Measurements from ENCODE around the gene INAFM2. TPM values are rescaled to one million over a fixed set of nuclear protein-coding genes. Genes with fewer than 3 reads are reported as not detected.

Gene INAFM2
- total and polyA plus RNA-seq, 4 experiments from 2014 or later = 0.08 to 7.5 (median 5.0) TPM

- Mint-ChIP-seq H3K9me3 (no peaks in the 10 kb centered on the region), H3K27me3 (no peaks in the 10 kb centered on the region), H3K36me3 (peaks cover 0 to 4% of the 10 kb centered on the region in 2 donors), H3K4me1 (peaks cover 13 to 41% (median 19%) of the 10 kb centered on the region in 4 donors), H3K4me3 (no peak overlapping the region), H3K27ac (no peak overlapping the region)
- Histone ChIP-seq H3K36me3 (ENCODE audit: insufficient read depth, low read length) (no peaks in the 10 kb centered on the region), H3K27ac (ENCODE audit: low read depth, low read length) (no peak overlapping the region), H3K27me3 (ENCODE audit: insufficient read depth, low read length) (no peaks in the 10 kb centered on the region), H3K4me3 (ENCODE audit: low read length in 2 of 2) (no peak overlapping the region), H3K4me1 (ENCODE audit: insufficient read depth, low read length) (peaks cover 24% of the 10 kb centered on the region), H3K9me3 (ENCODE audit: control insufficient read depth in 1 of 2, low read length in 2 of 2) (no peaks in the 10 kb centered on the region)
- CTCF ChIA-PET (ENCODE audit: partially characterized antibody) = interaction anchor here (1.1 kb wide), 1 partner anchor 11 kb away, joined by 3 read pairs; no protein-coding TSS in a partner anchor
- intact Hi-C loops (cut with micrococcal nuclease) = no loop called here
- DNase-seq = no peak
- POLR2A ChIA-PET (ENCODE audit: partially characterized antibody) = interaction anchor here (1.0 kb wide), 1 partner anchor 55 kb away, joined by 3 read pairs; no protein-coding TSS in a partner anchor
These were observed 40.8 kb downstream of the INAFM2 start for GRCh38 chr15:40364251-40364650.

GRCh38 chr15:40365016-40365415, 41.5 kb downstream of the INAFM2 start:
- intact Hi-C loops (cut with micrococcal nuclease) = loop anchor here (5.0 kb wide), 2 partner anchors 42 to 202 kb away; partner anchors contain the start of genes CCDC32, IVD and RPUSD2
- H3K27me3 Mint-ChIP-seq = no peaks in the 10 kb centered on the region
- H3K36me3 Mint-ChIP-seq = peaks cover 0 to 4% of the 10 kb centered on the region in 2 donors
- no peaks in the 10 kb centered on the region for H3K9me3 Mint-ChIP-seq
- Histone ChIP-seq H3K27me3 (ENCODE audit: insufficient read depth, low read length) (no peaks in the 10 kb centered on the region), H3K27ac (ENCODE audit: low read depth, low read length) (no peak overlapping the region), H3K4me1 (ENCODE audit: insufficient read depth, low read length) (peaks cover 24% of the 10 kb centered on the region), H3K4me3 (ENCODE audit: low read length in 2 of 2) (no peak overlapping the region), H3K9me3 (ENCODE audit: control insufficient read depth in 1 of 2, low read length in 2 of 2) (no peaks in the 10 kb centered on the region), H3K36me3 (ENCODE audit: insufficient read depth, low read length) (no peaks in the 10 kb centered on the region)
- ChIA-PET CTCF (ENCODE audit: partially characterized antibody) (interaction anchor here (1.0 to 4.3 kb wide), 6 partner anchors 10 to 57 kb away, joined by 3 to 26 read pairs (median 4); no protein-coding TSS in a partner anchor), POLR2A (ENCODE audit: partially characterized antibody) (no interaction called here)
- no peak for DNase-seq
- peak overlapping the region in 1 of 8 donors; percentile 51 for H3K4me3 Mint-ChIP-seq
- no peak overlapping the region for H3K27ac Mint-ChIP-seq
- peaks cover 13 to 35% (median 19%) of the 10 kb centered on the region in 4 donors for H3K4me1 Mint-ChIP-seq

GRCh38 chr15:40365624-40366456, 42.3 kb downstream of the INAFM2 start:
- intact Hi-C loops (cut with micrococcal nuclease) = loop anchor here (5.0 kb wide), 2 partner anchors 41 to 201 kb away; partner anchors contain the start of genes CCDC32, IVD and RPUSD2
- Mint-ChIP-seq H3K4me1 (peaks cover 13 to 35% (median 19%) of the 10 kb centered on the region in 4 donors), H3K4me3 (peak overlapping the region in 4 of 8 donors; percentile 13 to 66 (median 55)), H3K36me3 (peaks cover 0 to 4% of the 10 kb centered on the region in 2 donors), H3K9me3 (no peaks in the 10 kb centered on the region), H3K27ac (peak overlapping the region in 2 of 7 donors; percentile 12 to 43), H3K27me3 (no peaks in the 10 kb centered on the region)
- H3K4me3 ChIP-seq (ENCODE audit: low read length in 2 of 2) = no peak overlapping the region
- ChIA-PET CTCF (ENCODE audit: partially characterized antibody) (interaction anchor here (1.0 to 4.3 kb wide), 8 partner anchors 21 to 87 kb away, joined by 3 to 26 read pairs (median 4); no protein-coding TSS in a partner anchor), POLR2A (ENCODE audit: partially characterized antibody) (interaction anchor here (0.9 to 2.7 kb wide), 3 partner anchors 8 to 40 kb away, joined by 3 to 12 read pairs (median 4); partner anchors contain the start of gene IVD)
- no peaks in the 10 kb centered on the region for H3K27me3 ChIP-seq (ENCODE audit: insufficient read depth, low read length)
- no peaks in the 10 kb centered on the region for H3K9me3 ChIP-seq (ENCODE audit: control insufficient read depth in 1 of 2, low read length in 2 of 2)
- H3K36me3 ChIP-seq (ENCODE audit: insufficient read depth, low read length) = no peaks in the 10 kb centered on the region
- H3K4me1 ChIP-seq (ENCODE audit: insufficient read depth, low read length) = peaks cover 24% of the 10 kb centered on the region
- H3K27ac ChIP-seq (ENCODE audit: low read depth, low read length) = no peak overlapping the region
- no peak for DNase-seq

- H3K4me3 Mint-ChIP-seq = peak overlapping the region; percentile 80 to 88 (median 85)
These were observed 43.2 kb downstream of the INAFM2 start for GRCh38 chr15:40366457-40367370.

GRCh38 chr15:40367371-40367685, 43.8 kb downstream of the INAFM2 start:
- Histone ChIP-seq H3K36me3 (ENCODE audit: insufficient read depth, low read length) (no peaks in the 10 kb centered on the region), H3K27ac (ENCODE audit: low read depth, low read length) (peak overlapping the region; percentile 34), H3K4me1 (ENCODE audit: insufficient read depth, low read length) (peaks cover 24% of the 10 kb centered on the region), H3K4me3 (ENCODE audit: low read length in 2 of 2) (peak overlapping the region in 1 of 2 donors; percentile 45), H3K9me3 (ENCODE audit: control insufficient read depth in 1 of 2, low read length in 2 of 2) (no peaks in the 10 kb centered on the region), H3K27me3 (ENCODE audit: insufficient read depth, low read length) (no peaks in the 10 kb centered on the region)
- no peaks in the 10 kb centered on the region for H3K9me3 Mint-ChIP-seq
- H3K36me3 Mint-ChIP-seq = peaks cover 0 to 4% of the 10 kb centered on the region in 2 donors
- H3K27ac Mint-ChIP-seq = peak overlapping the region; percentile 79 to 90 (median 86)
- POLR2A ChIA-PET (ENCODE audit: partially characterized antibody) = interaction anchor here (0.9 to 2.8 kb wide), 10 partner anchors 10 to 73 kb away, joined by 3 to 13 read pairs (median 4); partner anchors contain the start of genes BAHD1, IVD, KNSTRN and PLCB2
- intact Hi-C loops (cut with micrococcal nuclease) = loop anchor here (5.0 kb wide), 2 partner anchors 40 to 200 kb away; partner anchors contain the start of genes CCDC32, IVD and RPUSD2
- no peak for DNase-seq
- no peaks in the 10 kb centered on the region for H3K27me3 Mint-ChIP-seq
- CTCF ChIA-PET (ENCODE audit: partially characterized antibody) = interaction anchor here (0.7 to 5.7 kb wide), 13 partner anchors 10 to 55 kb away, joined by 3 to 48 read pairs (median 5); partner anchors contain the start of genes CCDC9B, DISP2 and KNSTRN
- peaks cover 12 to 32% (median 19%) of the 10 kb centered on the region in 4 donors for H3K4me1 Mint-ChIP-seq
- H3K4me3 Mint-ChIP-seq = peak overlapping the region; percentile 80 to 88 (median 85)

More at GRCh38 chr15:40366457-40367370, 43.2 kb downstream of the INAFM2 start:
- no peak overlapping the region for H3K27ac ChIP-seq (ENCODE audit: low read depth, low read length)
- no peak for DNase-seq
- H3K4me1 ChIP-seq (ENCODE audit: insufficient read depth, low read length) = peaks cover 24% of the 10 kb centered on the region
- peak overlapping the region in 1 of 2 donors; percentile 45 for H3K4me3 ChIP-seq (ENCODE audit: low read length in 2 of 2)
- CTCF ChIA-PET (ENCODE audit: partially characterized antibody) = interaction anchor here (0.7 to 5.7 kb wide), 15 partner anchors 10 to 88 kb away, joined by 3 to 48 read pairs (median 5); partner anchors contain the start of genes CCDC9B, DISP2 and KNSTRN
- no peaks in the 10 kb centered on the region for H3K9me3 ChIP-seq (ENCODE audit: control insufficient read depth in 1 of 2, low read length in 2 of 2)
- H3K27me3 Mint-ChIP-seq = no peaks in the 10 kb centered on the region
- no peaks in the 10 kb centered on the region for H3K9me3 Mint-ChIP-seq
- H3K36me3 Mint-ChIP-seq = peaks cover 0 to 4% of the 10 kb centered on the region in 2 donors
- no peaks in the 10 kb centered on the region for H3K27me3 ChIP-seq (ENCODE audit: insufficient read depth, low read length)
- intact Hi-C loops (cut with micrococcal nuclease) = loop anchor here (5.0 kb wide), 2 partner anchors 41 to 201 kb away; partner anchors contain the start of genes CCDC32, IVD and RPUSD2
- H3K27ac Mint-ChIP-seq = peak overlapping the region in 4 of 7 donors; percentile 43 to 88 (median 82)
- POLR2A ChIA-PET (ENCODE audit: partially characterized antibody) = interaction anchor here (0.9 to 2.8 kb wide), 10 partner anchors 9 to 74 kb away, joined by 3 to 13 read pairs (median 4); partner anchors contain the start of genes BAHD1, IVD, KNSTRN and PLCB2
- H3K4me1 Mint-ChIP-seq = peaks cover 13 to 35% (median 19%) of the 10 kb centered on the region in 4 donors
- H3K36me3 ChIP-seq (ENCODE audit: insufficient read depth, low read length) = no peaks in the 10 kb centered on the region

Data from CD4-positive, alpha-beta memory T cell (primary cell).